Stimulated activated CD8-positive, alpha-beta memory T cell treated with anti-CD3 and anti-CD28 coated beads, Interleukin-4, amount 100 ng/mL, for 24 hours (primary cell): ENCODE data around the gene DPP6.
"Not testable (repeated sequence)": the region's sequence is repeated elsewhere in the genome, so short reads cannot be mapped to it uniquely, and the experiment has no call there.

Source experiments
- DNase-seq: peaks from one replicate; pipeline ENCODE4 v3.0.0-alpha.2; 2020; ENCODE audit warnings: low read depth

Gene DPP6

DNA sequence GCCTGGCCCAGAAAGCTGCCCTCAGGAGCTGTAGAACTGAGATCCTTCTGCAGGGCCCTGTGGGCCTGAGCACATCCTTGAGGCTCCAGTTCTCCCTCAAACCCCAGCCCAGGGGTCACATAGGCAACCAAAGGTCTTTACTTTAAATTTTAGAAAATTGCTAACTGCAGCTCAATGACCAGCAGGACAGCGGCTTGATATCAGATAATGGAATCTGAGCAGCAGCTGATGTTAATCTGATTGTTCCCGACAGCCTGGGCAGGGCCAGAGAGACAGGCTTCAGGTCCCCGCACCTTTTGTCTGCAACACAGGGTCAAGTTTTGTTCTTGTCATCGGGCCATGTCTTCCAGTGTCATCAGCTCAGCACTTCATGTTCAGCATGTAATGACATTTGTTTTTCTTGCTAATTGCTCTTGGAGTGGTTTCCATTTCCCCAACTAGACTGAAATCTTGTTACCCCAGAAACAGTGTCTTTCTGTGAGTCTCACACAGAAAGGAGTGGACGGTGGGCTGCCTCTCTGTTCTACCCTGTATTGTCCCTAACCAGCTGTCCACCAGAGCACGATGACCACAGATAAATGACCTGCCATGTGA, 859.8 kb downstream of the DPP6 start:
- no peak for DNase-seq

- DNase-seq: no peak
These were observed 860.9 kb downstream of the DPP6 start for GRCh38 chr7:154912871-154913637.

- DNase-seq: peak; percentile 87
These were observed 861.6 kb downstream of the DPP6 start for GRCh38 chr7:154913638-154914307.

- DNase-seq: no peak
These were observed 862.3 kb downstream of the DPP6 start for GRCh38 chr7:154914308-154914995.

GRCh38 chr7:154914996-154915380, 862.8 kb downstream of the DPP6 start:
- DNase-seq: no peak

DNA sequence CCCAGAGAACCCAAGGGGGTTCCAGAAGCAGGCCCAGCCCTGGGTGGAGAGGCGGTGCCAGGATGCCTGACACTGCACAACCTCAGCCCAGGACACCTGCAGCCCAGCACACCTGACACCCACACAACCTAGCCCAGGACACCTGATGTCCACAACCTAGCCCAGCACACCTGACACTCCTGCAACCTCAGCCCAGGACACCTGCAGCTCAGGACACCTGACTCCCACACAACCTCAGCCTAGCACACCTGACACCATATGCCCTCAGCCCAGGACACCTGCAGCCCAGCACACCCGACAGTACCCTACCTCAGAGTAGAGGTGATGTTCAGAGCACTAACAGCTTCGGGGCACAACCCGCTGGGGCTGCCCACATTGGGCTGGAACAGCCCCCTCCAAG, 863.4 kb downstream of the DPP6 start:
- DNase-seq: no peak

- no peak for DNase-seq
These were observed 864.2 kb downstream of the DPP6 start for GRCh38 chr7:154916381-154916780.

- DNase-seq: no peak
These were observed 864.9 kb downstream of the DPP6 start for GRCh38 chr7:154916856-154917807.

GRCh38 chr7:154917808-154918160, 865.6 kb downstream of the DPP6 start:
- DNase-seq: no peak

DNA sequence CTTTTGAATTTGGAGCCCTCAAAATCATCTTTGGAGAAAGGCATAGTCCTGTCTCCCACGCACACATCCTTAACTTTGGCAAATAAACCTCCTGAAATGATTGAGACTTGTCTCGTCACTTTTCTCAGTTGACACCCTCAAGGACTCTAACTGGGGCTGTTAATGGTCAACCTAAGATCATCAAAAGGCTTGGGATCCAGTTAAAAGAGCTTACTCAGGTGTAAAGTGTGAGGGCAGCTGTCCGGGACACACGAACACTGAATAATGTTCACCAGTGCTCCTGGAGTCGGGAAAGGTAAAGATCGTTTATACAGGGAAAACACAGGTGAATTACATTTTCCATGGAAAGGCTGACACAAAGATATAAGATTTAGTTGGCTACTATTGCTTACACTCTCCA, 866.1 kb downstream of the DPP6 start:
- no peak for DNase-seq

GRCh38 chr7:154918741-154919140, 866.5 kb downstream of the DPP6 start:
- DNase-seq: no peak

- no peak for DNase-seq
These were observed 867.4 kb downstream of the DPP6 start for GRCh38 chr7:154919344-154920225.

DNA sequence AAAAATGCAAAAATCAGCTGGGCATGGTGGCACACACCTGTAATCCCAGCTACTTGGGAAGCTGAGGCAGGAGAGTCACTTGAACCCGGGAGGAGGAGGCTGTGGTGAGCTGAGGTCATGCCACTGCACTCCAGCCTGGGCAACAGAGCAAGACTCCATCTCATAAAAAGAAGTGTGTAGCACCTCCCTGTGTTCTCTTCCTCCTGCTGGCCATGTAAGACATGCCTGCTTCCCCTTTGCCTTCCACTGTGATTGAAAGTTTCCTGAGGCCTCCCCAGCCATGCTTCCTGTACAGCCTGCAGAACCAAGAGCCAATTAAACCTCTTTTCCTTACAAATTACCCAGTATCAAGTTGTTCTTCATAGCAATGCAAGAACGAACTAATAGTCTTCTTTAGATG, 870.3 kb downstream of the DPP6 start:
- DNase-seq: not testable (repeated sequence)

- DNase-seq: peak; percentile 56
These were observed 875.5 kb downstream of the DPP6 start for GRCh38 chr7:154927624-154928125.

- DNase-seq: no peak
These were observed 876.2 kb downstream of the DPP6 start for GRCh38 chr7:154928136-154929005.

DNA sequence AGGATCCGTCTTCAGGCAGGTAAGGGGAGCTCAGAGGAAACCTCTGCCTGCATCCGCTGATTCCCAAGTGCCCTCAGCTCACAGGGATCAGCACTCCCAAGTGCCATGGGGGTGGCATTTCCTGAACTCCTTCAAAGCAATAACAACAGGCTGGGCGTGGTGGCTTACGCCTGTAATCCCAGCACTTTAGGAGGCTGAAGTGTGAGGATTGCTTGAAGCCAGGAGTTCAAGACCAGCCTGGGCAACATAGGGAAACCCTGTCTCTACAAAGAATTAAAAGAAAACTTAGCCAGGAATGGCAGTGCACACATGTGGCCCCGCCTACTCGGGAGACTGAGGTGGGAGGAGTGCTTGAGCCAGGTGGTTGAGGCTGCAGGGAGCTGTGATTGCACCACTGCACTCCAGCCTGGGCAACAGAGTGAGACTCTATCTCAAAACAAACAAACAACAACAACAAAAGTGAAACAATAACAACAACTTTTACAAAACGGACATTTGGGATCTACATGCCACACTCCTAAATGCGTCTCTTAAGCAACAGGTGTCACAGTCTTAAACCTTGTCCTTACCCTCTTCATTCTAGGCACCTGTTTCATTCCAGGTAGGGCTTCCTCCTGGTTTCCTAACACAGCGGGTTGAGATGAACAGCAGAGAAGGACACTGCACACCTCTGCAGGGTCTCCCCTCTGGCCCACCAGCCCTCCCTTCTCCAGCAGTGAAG, 877.0 kb downstream of the DPP6 start:
- no peak for DNase-seq

- DNase-seq: no peak
These were observed 879.7 kb downstream of the DPP6 start for GRCh38 chr7:154931906-154932305.

DNA sequence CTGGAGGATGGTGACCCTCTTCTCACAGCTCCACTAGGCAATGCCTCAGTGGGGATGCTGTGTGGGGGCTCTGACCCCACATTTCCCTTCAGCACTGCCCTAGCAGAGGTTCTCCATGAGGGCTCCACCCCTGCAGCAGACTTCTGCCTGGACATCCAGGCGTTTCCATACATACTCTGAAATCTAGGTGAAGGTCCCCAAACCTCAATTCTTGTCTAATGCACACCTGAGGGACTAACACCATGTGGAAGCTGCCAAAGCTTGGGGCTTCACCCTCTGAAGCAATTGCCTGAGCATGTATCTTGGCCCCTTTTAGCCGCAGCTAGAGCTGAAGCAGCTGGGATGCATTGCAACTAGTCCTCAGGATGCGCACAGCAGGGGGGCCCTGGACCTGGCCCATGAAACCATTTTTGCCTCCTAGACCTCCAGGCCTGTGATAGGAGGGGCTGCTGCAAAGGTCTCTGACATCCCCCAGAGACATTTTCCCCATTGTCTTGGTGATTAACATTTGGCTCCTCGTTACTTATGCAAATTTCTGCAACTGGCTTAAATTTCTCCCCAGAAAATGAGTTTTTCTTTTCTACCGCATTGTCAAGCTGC, 882.3 kb downstream of the DPP6 start:
- not testable (repeated sequence) for DNase-seq
